IPS-18a (cell line): Measurements from ENCODE around the gene ADGRL3.
"Not testable (repeated sequence)": the region's sequence is repeated elsewhere in the genome, so short reads cannot be mapped to it uniquely, and the experiment has no call there.

Experiments used
- H3K27ac ChIP-seq: one replicate; pipeline ENCODE4 v1.5.1; 2013; ENCODE audit warnings: low read length
- H3K27me3 ChIP-seq: one replicate; pipeline ENCODE4 v1.6.1; 2013; ENCODE audit warnings: mild to moderate bottlenecking, low read length; ENCODE audit not compliant: control insufficient read depth, insufficient read depth
- H3K36me3 ChIP-seq: one replicate; pipeline ENCODE4 v1.6.1; 2013; ENCODE audit warnings: low read depth, low read length; ENCODE audit not compliant: control insufficient read depth
- H3K4me1 ChIP-seq: one replicate; pipeline ENCODE4 v1.6.1; 2013; ENCODE audit warnings: low read depth, low read length; ENCODE audit not compliant: control insufficient read depth
- H3K4me3 ChIP-seq: one replicate; pipeline ENCODE4 v1.5.1; 2013; ENCODE audit warnings: low read length
- H3K9ac ChIP-seq: one replicate; pipeline ENCODE4 v1.6.1; 2013; ENCODE audit warnings: mild to moderate bottlenecking, low read length, moderate library complexity
- H3K9me3 ChIP-seq: one replicate; pipeline ENCODE4 v1.6.1; 2013; ENCODE audit warnings: low read depth, low read length; ENCODE audit not compliant: control insufficient read depth

Gene ADGRL3

GRCh38 chr4:61207156-61207555, 7.0 kb downstream of the ADGRL3 start:
- not testable (repeated sequence) for H3K4me3 ChIP-seq, H3K9me3 ChIP-seq, H3K27ac ChIP-seq, H3K9ac ChIP-seq, H3K36me3 ChIP-seq
- peaks cover 32% of the 10 kb centered on the region for H3K4me1 ChIP-seq
- H3K27me3 ChIP-seq: peaks cover 40% of the 10 kb centered on the region

GRCh38 chr4:61210186-61210939, 10.2 kb downstream of the ADGRL3 start:
- Histone ChIP-seq H3K9me3 (no peaks in the 10 kb centered on the region), H3K27me3 (peaks cover 11% of the 10 kb centered on the region), H3K4me1 (peaks cover 13% of the 10 kb centered on the region), H3K27ac (no peak overlapping the region), H3K4me3 (no peak overlapping the region), H3K9ac (no peak overlapping the region), H3K36me3 (no peaks in the 10 kb centered on the region)

GRCh38 chr4:61211781-61212180, 11.7 kb downstream of the ADGRL3 start:
- H3K4me1 ChIP-seq: peaks cover 11% of the 10 kb centered on the region
- no peak overlapping the region for H3K9ac ChIP-seq
- no peaks in the 10 kb centered on the region for H3K9me3 ChIP-seq
- no peaks in the 10 kb centered on the region for H3K36me3 ChIP-seq
- H3K27ac ChIP-seq: no peak overlapping the region
- H3K4me3 ChIP-seq: no peak overlapping the region
- peaks cover 11% of the 10 kb centered on the region for H3K27me3 ChIP-seq

GRCh38 chr4:61212788-61213187, 12.7 kb downstream of the ADGRL3 start:
- Histone ChIP-seq H3K27ac (no peak overlapping the region), H3K36me3 (no peaks in the 10 kb centered on the region), H3K4me1 (peaks cover 11% of the 10 kb centered on the region), H3K27me3 (peaks cover 11% of the 10 kb centered on the region), H3K9ac (no peak overlapping the region), H3K9me3 (no peaks in the 10 kb centered on the region), H3K4me3 (no peak overlapping the region)

- H3K27me3 ChIP-seq: no peaks in the 10 kb centered on the region
- H3K4me1 ChIP-seq: peaks cover 11% of the 10 kb centered on the region
Measured at GRCh38 chr4:61214680-61215079, 14.6 kb downstream of the ADGRL3 start.

GRCh38 chr4:61217222-61217621, 17.1 kb downstream of the ADGRL3 start:
- Histone ChIP-seq H3K4me1 (no peaks in the 10 kb centered on the region), H3K4me3 (no peak overlapping the region), H3K9ac (no peak overlapping the region), H3K36me3 (no peaks in the 10 kb centered on the region), H3K9me3 (no peaks in the 10 kb centered on the region), H3K27ac (no peak overlapping the region), H3K27me3 (no peaks in the 10 kb centered on the region)

More at GRCh38 chr4:61214680-61215079, 14.6 kb downstream of the ADGRL3 start:
- Histone ChIP-seq H3K27ac (no peak overlapping the region), H3K9ac (no peak overlapping the region), H3K4me3 (no peak overlapping the region), H3K36me3 (no peaks in the 10 kb centered on the region), H3K9me3 (no peaks in the 10 kb centered on the region)

- Histone ChIP-seq H3K27ac (no peak overlapping the region), H3K9me3 (no peaks in the 10 kb centered on the region), H3K4me1 (peaks cover 1% of the 10 kb centered on the region), H3K4me3 (no peak overlapping the region), H3K27me3 (no peaks in the 10 kb centered on the region), H3K36me3 (no peaks in the 10 kb centered on the region), H3K9ac (no peak overlapping the region)
Measured at GRCh38 chr4:61220556-61220955, 20.4 kb downstream of the ADGRL3 start.

GRCh38 chr4:61223385-61223784, 23.3 kb downstream of the ADGRL3 start:
- Histone ChIP-seq H3K36me3 (no peaks in the 10 kb centered on the region), H3K27me3 (no peaks in the 10 kb centered on the region), H3K27ac (no peak overlapping the region), H3K4me1 (peaks cover 8% of the 10 kb centered on the region), H3K9me3 (no peaks in the 10 kb centered on the region), H3K4me3 (no peak overlapping the region), H3K9ac (no peak overlapping the region)

- Histone ChIP-seq H3K27me3 (no peaks in the 10 kb centered on the region), H3K9me3 (no peaks in the 10 kb centered on the region), H3K27ac (no peak overlapping the region), H3K4me3 (no peak overlapping the region), H3K9ac (no peak overlapping the region), H3K4me1 (peaks cover 8% of the 10 kb centered on the region), H3K36me3 (no peaks in the 10 kb centered on the region)
Measured at GRCh38 chr4:61224573-61224972, 24.4 kb downstream of the ADGRL3 start.

- Histone ChIP-seq H3K36me3 (no peaks in the 10 kb centered on the region), H3K27me3 (no peaks in the 10 kb centered on the region), H3K9ac (no peak overlapping the region), H3K4me1 (peaks cover 8% of the 10 kb centered on the region), H3K9me3 (no peaks in the 10 kb centered on the region), H3K4me3 (no peak overlapping the region), H3K27ac (no peak overlapping the region)
Measured at GRCh38 chr4:61225656-61226055, 25.5 kb downstream of the ADGRL3 start.

- no peak overlapping the region for H3K27ac ChIP-seq
- no peaks in the 10 kb centered on the region for H3K36me3 ChIP-seq
- H3K4me3 ChIP-seq: no peak overlapping the region
- no peak overlapping the region for H3K9ac ChIP-seq
- no peaks in the 10 kb centered on the region for H3K9me3 ChIP-seq
- no peaks in the 10 kb centered on the region for H3K27me3 ChIP-seq
- no peaks in the 10 kb centered on the region for H3K4me1 ChIP-seq
Measured at GRCh38 chr4:61231421-61231820, 31.3 kb downstream of the ADGRL3 start.

- H3K27ac ChIP-seq: no peak overlapping the region
Measured at GRCh38 chr4:61239250-61239649, 39.1 kb downstream of the ADGRL3 start.

More at GRCh38 chr4:61239250-61239649, 39.1 kb downstream of the ADGRL3 start:
- H3K9me3 ChIP-seq: no peaks in the 10 kb centered on the region
- H3K36me3 ChIP-seq: no peaks in the 10 kb centered on the region
- H3K4me3 ChIP-seq: no peak overlapping the region
- peaks cover 14% of the 10 kb centered on the region for H3K4me1 ChIP-seq
- no peak overlapping the region for H3K9ac ChIP-seq
- no peaks in the 10 kb centered on the region for H3K27me3 ChIP-seq
